ENCODE data around the gene ARHGAP22.

ARHGAP22 gene

DNA sequence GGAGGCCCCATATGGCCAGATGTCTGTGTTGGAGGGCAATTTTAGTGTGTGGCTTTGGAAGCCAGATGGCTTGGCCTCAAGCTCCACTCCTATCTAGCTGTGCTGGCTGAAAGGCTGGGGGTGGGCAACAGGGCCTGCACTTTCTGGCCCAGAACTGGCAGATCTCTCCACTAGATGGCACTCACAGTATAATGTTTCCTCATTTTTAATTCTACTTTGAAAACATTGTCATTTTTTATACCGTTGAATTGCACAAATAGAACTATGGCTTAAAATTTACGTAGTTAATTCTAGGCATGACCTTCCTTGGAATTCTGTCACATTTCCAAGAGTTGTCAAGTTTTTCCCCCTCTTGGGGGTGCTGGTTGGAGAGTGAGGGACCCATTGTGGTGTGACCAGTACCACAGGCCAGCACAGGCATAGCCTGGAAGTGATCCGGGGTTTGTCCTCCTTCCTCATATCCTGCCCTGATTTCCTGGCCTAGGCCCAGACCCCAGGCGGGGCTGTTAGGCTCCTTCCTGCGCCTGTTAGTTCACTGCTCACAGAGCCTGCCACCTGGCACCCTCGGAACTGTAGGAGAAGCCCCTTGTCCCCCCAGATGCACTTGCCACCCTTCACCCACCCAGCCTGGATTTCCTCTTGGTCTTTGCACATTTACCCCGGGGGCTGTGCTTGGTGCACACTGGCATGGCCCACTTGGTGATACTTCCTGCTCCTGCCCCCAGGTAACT is 52.8 kb downstream of the ARHGAP22 start:
- H3K4me3 ChIP-seq (ENCODE audit: extremely low read depth, insufficient read depth, low read length, poor library complexity, severe bottlenecking): no peak overlapping the region
- no peaks in the 10 kb centered on the region for H3K4me1 ChIP-seq (ENCODE audit: control insufficient read depth, insufficient read depth, low read length, poor library complexity, severe bottlenecking)
- H3K9me3 ChIP-seq (ENCODE audit: control insufficient read depth, low read length): no peaks in the 10 kb centered on the region
- no peak overlapping the region for H3K27ac ChIP-seq (ENCODE audit: low read depth, low read length, severe bottlenecking)
- H3K36me3 ChIP-seq (ENCODE audit: control insufficient read depth, insufficient read depth, low read length): no peaks in the 10 kb centered on the region
- WGBS, 2 experiments (ENCODE audit: insufficient coverage in 2 of 2): 83% methylated on average over 3 to 7 of the region's 7 CpGs

- Histone ChIP-seq H3K36me3 (ENCODE audit: control insufficient read depth, insufficient read depth, low read length) (no peaks in the 10 kb centered on the region), H3K4me3 (ENCODE audit: extremely low read depth, insufficient read depth, low read length, poor library complexity, severe bottlenecking) (no peak overlapping the region), H3K4me1 (ENCODE audit: control insufficient read depth, insufficient read depth, low read length, poor library complexity, severe bottlenecking) (no peaks in the 10 kb centered on the region), H3K27ac (ENCODE audit: low read depth, low read length, severe bottlenecking) (no peak overlapping the region), H3K9me3 (ENCODE audit: control insufficient read depth, low read length) (no peaks in the 10 kb centered on the region)
- 70 to 86% methylated on average over 2 of the region's 3 CpGs for WGBS, 2 experiments (ENCODE audit: insufficient coverage in 2 of 2)
These were observed 53.9 kb downstream of the ARHGAP22 start for GRCh38 chr10:48550977-48551376.

DNA sequence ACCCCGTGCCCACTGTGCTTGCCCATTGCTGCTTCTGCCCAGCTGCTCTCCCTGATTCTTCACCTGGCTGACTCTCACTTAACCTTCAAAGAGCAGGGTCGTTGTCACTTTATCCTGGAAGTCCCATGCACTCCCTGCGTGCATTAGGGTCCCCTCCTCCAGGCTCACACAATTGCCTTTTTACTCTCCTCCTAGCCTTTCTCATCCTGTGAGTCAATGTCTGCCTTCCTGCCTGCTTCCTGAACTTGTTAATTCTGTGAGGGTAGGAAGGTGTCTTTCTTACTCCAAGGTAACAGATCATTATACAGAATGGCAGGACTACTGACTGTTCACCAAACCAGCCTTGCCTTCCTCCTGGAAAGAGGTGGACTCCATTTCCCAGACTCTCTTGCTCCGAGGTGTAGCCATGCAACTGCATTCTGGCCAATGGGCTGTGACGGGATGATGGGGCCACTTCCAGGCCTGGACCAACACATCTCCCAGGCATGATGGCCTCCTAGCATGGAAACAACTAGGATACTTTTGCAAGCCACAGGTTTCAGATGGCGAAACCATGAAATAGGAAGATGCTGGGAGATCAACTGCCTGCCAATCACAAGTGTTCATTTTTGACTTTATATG is 54.7 kb downstream of the ARHGAP22 start:
- WGBS, 2 experiments (ENCODE audit: insufficient coverage in 2 of 2): 88 to 94% methylated on average over 4 to 5 of the region's 6 CpGs
- Histone ChIP-seq H3K9me3 (ENCODE audit: control insufficient read depth, low read length) (no peaks in the 10 kb centered on the region), H3K36me3 (ENCODE audit: control insufficient read depth, insufficient read depth, low read length) (no peaks in the 10 kb centered on the region)

GRCh38 chr10:48549236-48549635 is 55.6 kb downstream of the ARHGAP22 start:
- H3K27ac ChIP-seq (ENCODE audit: low read depth, low read length, severe bottlenecking): no peak overlapping the region
- 60 to 80% methylated on average over 1 of the region's 3 CpGs for WGBS, 2 experiments (ENCODE audit: insufficient coverage in 2 of 2)
- H3K9me3 ChIP-seq (ENCODE audit: control insufficient read depth, low read length): no peaks in the 10 kb centered on the region
- no peaks in the 10 kb centered on the region for H3K4me1 ChIP-seq (ENCODE audit: control insufficient read depth, insufficient read depth, low read length, poor library complexity, severe bottlenecking)
- no peak overlapping the region for H3K4me3 ChIP-seq (ENCODE audit: extremely low read depth, insufficient read depth, low read length, poor library complexity, severe bottlenecking)
- no peaks in the 10 kb centered on the region for H3K36me3 ChIP-seq (ENCODE audit: control insufficient read depth, insufficient read depth, low read length)

More for the DNA sequence above, 54.7 kb downstream of the ARHGAP22 start:
- Histone ChIP-seq H3K27ac (ENCODE audit: low read depth, low read length, severe bottlenecking) (no peak overlapping the region), H3K4me1 (ENCODE audit: control insufficient read depth, insufficient read depth, low read length, poor library complexity, severe bottlenecking) (no peaks in the 10 kb centered on the region), H3K4me3 (ENCODE audit: extremely low read depth, insufficient read depth, low read length, poor library complexity, severe bottlenecking) (no peak overlapping the region)

DNA sequence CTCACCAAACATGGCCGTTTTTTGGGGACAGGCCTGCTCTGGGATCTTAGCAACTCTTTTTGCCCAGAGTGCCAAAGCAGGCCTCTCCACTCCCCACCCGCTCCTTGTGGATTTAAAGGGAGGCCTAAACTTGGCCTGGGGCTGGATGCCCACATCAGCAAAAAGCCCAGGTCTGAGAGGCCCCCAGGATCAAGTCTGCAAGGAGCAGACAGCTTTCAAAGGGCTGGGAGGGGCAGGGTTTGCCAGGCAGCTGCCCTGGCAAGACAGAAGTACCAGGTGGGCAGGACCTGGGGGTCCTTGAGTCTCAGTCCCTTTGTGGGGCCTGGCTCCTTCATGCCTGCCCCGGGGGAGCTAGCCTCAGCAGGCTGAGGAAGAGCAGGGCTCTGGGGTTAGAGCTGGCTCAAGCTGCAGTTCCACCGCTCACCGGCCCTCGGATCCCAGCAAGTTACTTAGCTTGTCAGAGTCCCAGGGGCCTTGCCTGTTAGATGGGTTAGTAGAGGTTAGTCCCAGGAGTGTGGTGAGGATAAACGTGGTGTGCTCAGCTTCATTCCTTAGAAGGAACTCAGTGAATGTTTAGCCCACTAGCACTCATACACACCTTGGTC is 56.2 kb downstream of the ARHGAP22 start:
- H3K4me3 ChIP-seq (ENCODE audit: extremely low read depth, insufficient read depth, low read length, poor library complexity, severe bottlenecking): no peak overlapping the region
- no peak overlapping the region for H3K27ac ChIP-seq (ENCODE audit: low read depth, low read length, severe bottlenecking)
- WGBS, 2 experiments (ENCODE audit: insufficient coverage in 2 of 2): 91 to 94% methylated on average over 4 to 5 of the region's 7 CpGs
- H3K9me3 ChIP-seq (ENCODE audit: control insufficient read depth, low read length): no peaks in the 10 kb centered on the region
- H3K36me3 ChIP-seq (ENCODE audit: control insufficient read depth, insufficient read depth, low read length): no peaks in the 10 kb centered on the region
- no peaks in the 10 kb centered on the region for H3K4me1 ChIP-seq (ENCODE audit: control insufficient read depth, insufficient read depth, low read length, poor library complexity, severe bottlenecking)

DNA sequence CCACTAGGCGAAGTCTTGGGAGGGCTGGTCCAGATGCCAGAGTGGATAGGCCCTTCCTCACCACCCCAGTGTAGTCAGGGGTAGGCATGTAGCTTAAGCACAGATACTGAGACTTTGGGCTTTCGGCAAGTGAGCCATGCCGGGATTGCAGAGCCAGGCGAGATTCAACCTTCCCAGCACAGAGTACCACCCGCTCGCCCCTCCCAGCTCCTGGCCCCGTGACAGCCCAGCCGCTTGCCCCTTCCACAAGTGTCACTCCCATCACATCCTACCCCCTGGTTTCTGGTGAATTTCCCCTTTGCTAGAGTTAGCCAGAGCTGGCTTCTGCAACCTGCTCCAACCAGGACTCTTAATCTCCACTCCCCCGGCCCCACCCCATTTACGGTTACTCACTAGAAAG is 56.9 kb downstream of the ARHGAP22 start:
- WGBS, 2 experiments (ENCODE audit: insufficient coverage in 2 of 2): 89 to 90% methylated on average over 7 to 9 of the region's 10 CpGs
- Histone ChIP-seq H3K4me3 (ENCODE audit: extremely low read depth, insufficient read depth, low read length, poor library complexity, severe bottlenecking) (no peak overlapping the region), H3K4me1 (ENCODE audit: control insufficient read depth, insufficient read depth, low read length, poor library complexity, severe bottlenecking) (no peaks in the 10 kb centered on the region), H3K9me3 (ENCODE audit: control insufficient read depth, low read length) (no peaks in the 10 kb centered on the region), H3K27ac (ENCODE audit: low read depth, low read length, severe bottlenecking) (no peak overlapping the region), H3K36me3 (ENCODE audit: control insufficient read depth, insufficient read depth, low read length) (no peaks in the 10 kb centered on the region)

- 87 to 93% methylated on average over 8 to 10 of the region's 10 CpGs for WGBS, 2 experiments (ENCODE audit: insufficient coverage in 2 of 2)
- H3K4me3 ChIP-seq (ENCODE audit: extremely low read depth, insufficient read depth, low read length, poor library complexity, severe bottlenecking): no peak overlapping the region
- no peak overlapping the region for H3K27ac ChIP-seq (ENCODE audit: low read depth, low read length, severe bottlenecking)
- no peaks in the 10 kb centered on the region for H3K9me3 ChIP-seq (ENCODE audit: control insufficient read depth, low read length)
- no peaks in the 10 kb centered on the region for H3K36me3 ChIP-seq (ENCODE audit: control insufficient read depth, insufficient read depth, low read length)
- no peaks in the 10 kb centered on the region for H3K4me1 ChIP-seq (ENCODE audit: control insufficient read depth, insufficient read depth, low read length, poor library complexity, severe bottlenecking)
These were observed 57.6 kb downstream of the ARHGAP22 start for GRCh38 chr10:48547061-48547895.

DNA sequence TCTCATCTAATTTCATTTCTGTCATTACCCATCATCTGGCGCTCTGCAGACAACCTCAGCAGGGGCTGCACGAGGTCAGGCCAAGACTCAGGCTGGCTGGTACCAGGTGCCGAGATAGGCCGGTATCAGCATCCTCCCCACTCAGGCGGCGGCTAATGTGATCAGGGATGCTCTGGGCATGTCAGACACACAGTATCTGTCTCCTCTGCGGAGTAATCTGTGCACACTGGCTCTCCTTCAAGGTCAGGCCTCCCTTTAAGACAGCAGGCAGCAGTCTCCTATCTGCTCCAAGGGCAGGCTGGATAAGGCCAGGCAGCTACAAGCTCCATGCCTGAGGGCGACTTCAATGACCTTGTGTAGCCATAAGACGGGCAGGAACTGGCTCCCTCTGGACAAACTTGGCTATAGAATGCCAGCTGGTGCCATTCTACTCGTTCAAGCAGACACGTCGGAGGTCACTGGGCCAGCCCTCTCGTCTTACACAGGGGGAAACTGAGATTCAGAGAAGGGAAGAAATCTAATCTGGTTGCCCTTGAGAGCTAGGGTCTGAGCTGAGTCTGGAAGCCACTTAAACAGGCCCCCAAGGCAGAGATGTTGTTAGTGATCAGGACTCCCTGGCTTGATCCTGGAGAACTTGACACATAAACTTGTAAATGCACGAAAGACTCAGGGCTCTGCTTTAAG is 59.3 kb downstream of the ARHGAP22 start:
- Histone ChIP-seq H3K4me3 (ENCODE audit: extremely low read depth, insufficient read depth, low read length, poor library complexity, severe bottlenecking) (no peak overlapping the region), H3K9me3 (ENCODE audit: control insufficient read depth, low read length) (no peaks in the 10 kb centered on the region), H3K36me3 (ENCODE audit: control insufficient read depth, insufficient read depth, low read length) (no peaks in the 10 kb centered on the region), H3K4me1 (ENCODE audit: control insufficient read depth, insufficient read depth, low read length, poor library complexity, severe bottlenecking) (peaks cover 15% of the 10 kb centered on the region), H3K27ac (ENCODE audit: low read depth, low read length, severe bottlenecking) (no peak overlapping the region)
- WGBS, 2 experiments (ENCODE audit: insufficient coverage in 2 of 2): 82 to 88% methylated on average over 13 to 14 of the region's 14 CpGs

- Histone ChIP-seq H3K4me3 (ENCODE audit: extremely low read depth, insufficient read depth, low read length, poor library complexity, severe bottlenecking) (no peak overlapping the region), H3K4me1 (ENCODE audit: control insufficient read depth, insufficient read depth, low read length, poor library complexity, severe bottlenecking) (peaks cover 16% of the 10 kb centered on the region), H3K9me3 (ENCODE audit: control insufficient read depth, low read length) (no peaks in the 10 kb centered on the region), H3K27ac (ENCODE audit: low read depth, low read length, severe bottlenecking) (no peak overlapping the region), H3K36me3 (ENCODE audit: control insufficient read depth, insufficient read depth, low read length) (no peaks in the 10 kb centered on the region)
- 75 to 100% methylated on average over 1 to 2 of the region's 3 CpGs for WGBS, 2 experiments (ENCODE audit: insufficient coverage in 2 of 2)
These were observed 61.6 kb downstream of the ARHGAP22 start for GRCh38 chr10:48543182-48543844.

Data from mesodermal cell (in vitro differentiated cells).